Activated CD4-positive, alpha-beta memory T cell treated with anti-CD3 and anti-CD28 coated beads, Interleukin-2, amount 10 ng/mL, durations not matched to agents 7 days and 5 days (primary cell): ENCODE results near the gene DAP. TPM values are rescaled to one million over a fixed set of nuclear protein-coding genes. Genes with fewer than 3 reads are reported as not detected.

ENCODE experiments used
- total RNA-seq, 2 experiments: library from RNA; stranded (reverse); gene quantifications; one replicate each; pipeline ENCODE4 v1.2.3, GENCODE V29; 2021

Gene DAP
- total RNA-seq, 2 experiments from 2014 or later, result 51.0 to 53.7 TPM

Other genes starting within 250 kb of the DAP start
- 1 to 10 TPM; 9.5 to 9.9 TPM for gene ANKRD33B, start 197.2 kb downstream of the DAP start, total RNA-seq